G401 (cell line): ENCODE results near the gene KAT6B. TPM values are rescaled to one million over a fixed set of nuclear protein-coding genes. Genes with fewer than 3 reads are reported as not detected.

Source experiments
- DNase-seq: peaks from one replicate; pipeline ENCODE4 v3.0.0-alpha.2; 2015; ENCODE audit warnings: low spot score
- in situ Hi-C: cut with HindIII; loops from 2 replicates; pipeline ENCODE4 v1.10.0; 2016; ENCODE audit warnings: low sequenced_read_pairs, mixed read lengths
- total RNA-seq: library from RNA; depleted of rRNA; stranded (reverse); fragments of >200 nt; shearing (Covaris generic); gene quantifications from 2 replicates; pipeline ENCODE4 v1.2.3, GENCODE V29; 2014

The KAT6B gene
- total RNA-seq, 1 experiment from 2014 or later = 24.2 TPM

- peak; percentile 79 for DNase-seq
- in situ Hi-C loops = no loop called here
Measured at GRCh38 chr10:75065076-75065475, 238.7 kb downstream of the KAT6B start.

GRCh38 chr10:75066271-75066670 lies 239.9 kb downstream of the KAT6B start:
- DNase-seq = no peak
- in situ Hi-C loops = no loop called here

GRCh38 chr10:75067272-75067671 lies 240.9 kb downstream of the KAT6B start:
- in situ Hi-C loops = no loop called here
- no peak for DNase-seq

GRCh38 chr10:75068523-75068922 lies 242.1 kb downstream of the KAT6B start:
- in situ Hi-C loops = no loop called here
- DNase-seq = no peak

GRCh38 chr10:75070476-75070875 lies 244.1 kb downstream of the KAT6B start:
- in situ Hi-C loops = no loop called here
- DNase-seq = no peak

- in situ Hi-C loops = no loop called here
- peak; percentile 32 for DNase-seq
Measured at GRCh38 chr10:75070961-75071428, 244.6 kb downstream of the KAT6B start.

- in situ Hi-C loops = no loop called here
- peak; percentile 77 for DNase-seq
Measured at GRCh38 chr10:75071756-75072155, 245.4 kb downstream of the KAT6B start.

GRCh38 chr10:75072727-75073126 lies 246.3 kb downstream of the KAT6B start:
- in situ Hi-C loops = no loop called here
- no peak for DNase-seq

GRCh38 chr10:75073442-75073841 lies 247.0 kb downstream of the KAT6B start:
- DNase-seq = no peak
- in situ Hi-C loops = no loop called here

GRCh38 chr10:75074711-75075445 lies 248.5 kb downstream of the KAT6B start:
- no peak for DNase-seq
- in situ Hi-C loops = no loop called here

- in situ Hi-C loops = no loop called here
- no peak for DNase-seq
Measured at GRCh38 chr10:75076348-75076747, 249.9 kb downstream of the KAT6B start.

- DNase-seq = no peak
- in situ Hi-C loops = no loop called here
Measured at GRCh38 chr10:75079436-75080083, 253.2 kb downstream of the KAT6B start.

- in situ Hi-C loops = no loop called here
- DNase-seq = no peak
Measured at GRCh38 chr10:75080554-75080953, 254.2 kb downstream of the KAT6B start.

GRCh38 chr10:75081379-75081778 lies 255.0 kb downstream of the KAT6B start:
- in situ Hi-C loops = no loop called here
- DNase-seq = no peak
